RCC 7860 (cell line): ENCODE results near the gene PPP1R13B.

Experiments used
- DNase-seq: peaks from one replicate; pipeline ENCODE4 v3.0.0-alpha.2; 2015; ENCODE audit warnings: low spot score
- FAIRE-seq: peaks from 2 replicates; lab custom pipeline; 2012; peaks lifted over from hg19 to GRCh38; lab: Jason Lieb, UNC

The PPP1R13B gene

DNA sequence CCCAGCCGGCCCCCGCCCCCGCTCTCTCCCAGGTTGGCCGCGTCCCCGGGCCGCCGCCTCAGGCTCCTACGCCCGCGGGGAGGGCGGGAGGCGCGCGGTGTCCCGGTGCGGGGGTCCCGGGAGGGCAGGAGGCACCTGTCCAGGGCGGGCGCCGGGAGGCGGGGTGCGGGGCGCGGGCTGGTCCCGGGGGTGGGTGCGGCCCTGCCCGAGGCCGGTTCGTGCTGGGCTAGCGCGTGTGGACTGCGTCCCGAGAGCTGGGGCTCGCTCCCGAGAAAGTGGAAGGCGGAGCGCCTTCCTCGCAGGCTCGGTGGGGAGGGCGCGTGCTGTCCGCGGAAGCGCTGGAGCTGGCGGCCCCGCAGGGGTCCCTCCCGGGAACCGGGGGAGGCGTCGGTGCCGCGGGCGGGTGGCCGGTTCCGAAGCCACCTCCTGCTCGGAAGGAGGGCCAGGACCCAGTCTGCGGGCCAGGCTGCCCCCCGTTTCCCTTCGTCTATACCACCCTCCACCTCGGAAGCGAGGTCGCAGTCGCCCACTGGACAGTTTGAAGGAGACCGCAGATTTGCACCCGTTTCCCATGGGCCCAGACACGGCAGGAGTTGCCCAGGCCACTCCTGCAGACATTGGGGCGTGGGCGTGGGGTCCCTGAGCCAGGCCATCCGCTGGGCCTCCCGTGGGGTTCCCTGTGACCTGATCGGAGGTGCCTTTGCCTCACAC is 131.1 kb downstream of the PPP1R13B start:
- DNase-seq (no peak), FAIRE-seq (no peak)

DNA sequence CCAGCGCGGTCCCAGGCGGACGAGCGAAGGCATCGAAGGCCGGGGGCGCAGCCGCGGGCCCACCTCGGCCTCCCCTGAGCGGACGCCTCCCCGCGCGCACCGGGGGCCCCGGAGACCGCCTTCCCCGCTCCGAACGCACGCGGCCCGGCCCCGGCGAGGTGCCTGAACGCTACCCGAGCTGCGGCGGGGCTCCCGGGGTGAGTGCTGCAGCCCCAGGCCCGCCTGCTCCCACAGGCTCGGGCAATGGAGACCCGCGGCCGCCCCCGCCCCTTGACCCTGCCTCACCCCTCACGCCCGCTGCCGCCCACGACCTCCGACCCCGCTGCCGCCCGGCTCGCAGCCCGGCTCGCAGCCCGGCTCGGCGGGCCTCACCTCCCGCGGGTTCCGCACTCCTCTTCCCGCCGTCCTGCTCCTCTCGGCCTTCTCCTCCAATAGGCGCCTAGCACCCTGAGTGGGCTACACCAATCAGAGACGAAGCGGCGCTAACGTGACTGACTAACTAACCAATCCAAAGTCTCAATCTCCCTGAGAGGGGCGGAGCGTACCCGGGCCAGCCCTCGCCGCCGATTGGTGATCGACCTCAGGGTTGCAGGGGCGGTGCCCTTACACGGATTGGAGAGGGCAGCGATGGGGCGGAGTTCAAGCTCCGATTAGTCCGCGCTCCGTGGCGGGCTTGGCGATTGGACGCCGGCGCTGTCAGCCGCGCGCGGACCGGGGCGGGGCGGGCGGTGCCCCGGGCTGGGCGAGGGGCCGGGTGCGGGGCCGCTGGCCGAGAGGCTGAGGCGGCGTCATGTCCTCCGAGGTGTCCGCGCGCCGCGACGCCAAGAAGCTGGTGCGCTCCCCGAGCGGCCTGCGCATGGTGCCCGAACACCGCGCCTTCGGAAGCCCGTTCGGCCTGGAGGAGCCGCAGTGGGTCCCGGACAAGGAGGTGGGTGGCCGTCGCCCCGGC is 132.0 kb downstream of the PPP1R13B start, which contains the start of the genes XRCC3 and ZFYVE21:
Gene XRCC3 (minus strand): TSS at position 400 of the 949 bp plus-strand sequence. CDS start 4,364 bp downstream, outside the sequence.
Gene ZFYVE21 (plus strand): TSS at position 759 of the 949 bp plus-strand sequence. CDS start 32 bp downstream, at position 791.
- FAIRE-seq (peak; percentile 85), DNase-seq (peak; percentile 94)

- FAIRE-seq, result no peak
Measured at GRCh38 chr14:103714063-103714724, 133.2 kb downstream of the PPP1R13B start.

GRCh38 chr14:103713304-103714062 is 133.9 kb downstream of the PPP1R13B start:
- DNase-seq, result no peak
- no peak for FAIRE-seq

More at GRCh38 chr14:103714063-103714724, 133.2 kb downstream of the PPP1R13B start:
- DNase-seq, result no peak

GRCh38 chr14:103712633-103713247 is 134.6 kb downstream of the PPP1R13B start:
- no peak for FAIRE-seq
- DNase-seq, result no peak

GRCh38 chr14:103711516-103712431 is 135.6 kb downstream of the PPP1R13B start:
- DNase-seq (no peak), FAIRE-seq (no peak)

- no peak for DNase-seq
- FAIRE-seq, result no peak
Measured at GRCh38 chr14:103710771-103711377, 136.5 kb downstream of the PPP1R13B start.

- no peak for DNase-seq
- FAIRE-seq, result no peak
Measured at GRCh38 chr14:103709814-103710213, 137.6 kb downstream of the PPP1R13B start.

GRCh38 chr14:103708750-103709187 is 138.6 kb downstream of the PPP1R13B start:
- DNase-seq, result no peak
- FAIRE-seq, result no peak

DNA sequence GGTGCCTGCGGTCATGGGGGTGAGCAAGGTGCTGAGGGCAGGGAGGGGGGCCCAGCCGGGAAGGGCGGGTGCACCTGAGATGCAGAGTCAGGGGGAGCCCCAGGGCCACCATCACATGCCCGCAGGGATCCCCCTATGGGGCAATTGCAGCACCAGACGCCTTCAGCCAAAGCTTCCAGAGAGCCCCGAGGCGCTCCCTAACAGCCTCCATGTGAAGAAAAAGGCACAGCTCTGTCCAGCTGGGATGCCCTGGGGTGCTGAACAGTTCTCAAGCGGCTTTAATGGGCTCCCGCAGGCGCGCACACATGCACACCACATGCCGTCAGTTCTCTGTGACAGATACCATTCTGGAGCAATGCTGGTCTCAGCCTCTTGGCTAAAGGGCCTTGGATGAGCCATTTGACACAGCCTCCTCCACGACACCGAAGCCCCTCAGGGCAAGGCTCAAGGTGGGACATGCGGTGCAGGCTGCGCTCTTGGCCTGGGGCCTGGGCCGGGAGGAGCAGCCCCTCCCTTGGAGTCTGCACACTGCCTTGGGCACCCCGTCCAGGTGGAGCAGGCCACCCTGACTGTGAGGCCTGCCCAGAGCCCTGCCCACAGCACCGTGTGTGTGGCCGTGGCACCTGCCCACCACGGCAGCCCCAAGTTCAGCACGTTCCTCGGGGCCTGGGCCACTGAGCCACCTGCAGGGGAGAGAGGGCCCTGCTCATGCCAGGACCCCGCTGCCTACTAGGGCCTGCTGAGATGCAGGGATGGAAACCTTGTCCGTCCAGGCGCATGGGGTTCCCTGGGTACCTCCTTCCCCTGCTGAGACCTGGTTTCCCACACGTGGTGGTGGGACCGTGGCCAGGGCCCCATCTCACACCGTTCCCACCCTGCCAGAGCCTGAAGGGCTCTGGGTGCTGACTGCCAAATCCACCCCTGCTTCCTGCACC is 139.8 kb downstream of the PPP1R13B start:
- no peak for FAIRE-seq

DNA sequence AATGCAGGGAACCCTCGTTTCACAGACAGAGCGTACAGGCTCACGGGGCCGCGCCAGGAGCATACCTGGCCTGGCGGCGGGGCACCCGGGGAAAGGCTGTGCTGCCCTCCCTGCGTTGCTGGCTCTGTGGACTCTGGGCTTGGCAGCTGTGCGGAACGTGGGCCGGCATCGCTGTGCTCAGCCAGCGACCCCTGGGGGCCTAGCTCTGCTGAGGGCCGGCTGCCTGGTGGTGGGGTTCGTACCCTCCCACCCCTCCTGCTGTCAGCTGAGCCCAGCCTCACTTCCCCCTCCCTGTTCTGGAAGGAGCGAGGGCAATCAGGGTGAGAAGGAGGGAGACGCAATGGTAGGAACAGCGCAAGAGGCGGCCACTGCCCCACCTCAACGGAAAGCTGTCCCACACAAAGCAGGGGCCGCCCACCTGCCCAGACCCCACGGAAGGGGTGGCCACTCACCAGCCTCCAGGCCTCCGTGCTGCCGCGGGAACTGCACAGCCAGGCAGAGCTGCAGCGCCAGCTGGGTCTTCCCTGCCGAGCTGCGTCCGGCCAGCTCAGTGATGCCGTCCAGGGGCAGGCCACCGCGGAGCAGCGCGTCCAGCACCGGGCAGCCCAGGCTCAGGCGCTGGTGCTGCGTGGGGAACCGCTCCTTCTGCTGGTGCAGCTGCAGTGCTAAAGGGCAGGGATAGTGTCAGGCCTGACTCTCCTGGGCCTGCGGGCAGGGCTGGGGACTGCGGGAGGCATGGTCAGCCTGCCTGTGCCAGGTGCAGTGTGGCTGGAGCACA is 140.6 kb downstream of the PPP1R13B start:
- DNase-seq, result no peak
- no peak for FAIRE-seq

More for the DNA sequence above, 139.8 kb downstream of the PPP1R13B start:
- DNase-seq, result no peak

DNA sequence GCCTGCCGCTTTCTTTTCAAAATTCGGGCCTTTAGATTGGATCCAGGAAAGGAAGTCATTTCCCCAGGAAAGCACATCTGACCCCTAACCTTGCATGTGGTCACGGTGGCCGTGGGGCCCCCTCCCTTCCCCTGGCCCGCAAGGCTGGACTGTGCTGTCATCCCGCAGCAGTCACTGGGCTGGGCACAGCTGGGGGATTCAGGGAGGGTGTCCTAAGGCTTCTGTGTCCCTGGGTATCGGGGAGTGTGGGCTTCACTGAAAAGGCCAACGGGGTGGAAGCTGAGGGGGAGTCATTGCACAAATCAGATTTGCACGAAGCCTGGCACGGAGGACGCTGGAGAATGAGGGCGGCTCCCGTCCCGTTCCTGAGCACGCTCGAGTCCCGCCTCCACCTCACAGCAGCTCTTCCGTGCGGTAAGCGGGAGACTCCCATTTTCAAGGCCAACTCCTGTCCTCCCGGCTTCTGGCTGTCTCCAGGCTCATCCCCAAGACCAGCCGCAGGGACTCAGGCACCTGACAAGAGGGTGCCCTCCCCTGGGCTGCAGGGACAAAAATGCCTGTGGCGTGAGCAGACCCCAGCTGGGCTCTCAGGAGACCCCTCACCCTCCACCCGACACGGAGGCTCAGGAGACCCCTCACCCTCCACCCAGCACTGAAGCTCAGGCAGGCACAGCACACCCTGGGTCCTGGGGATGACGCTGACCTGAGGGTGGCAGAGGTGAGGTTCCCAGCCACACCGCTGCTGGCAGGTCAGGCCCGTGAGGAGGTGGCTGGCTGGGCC is 141.7 kb downstream of the PPP1R13B start:
- no peak for FAIRE-seq
- no peak for DNase-seq

- DNase-seq (no peak), FAIRE-seq (no peak)
Measured at GRCh38 chr14:103705118-103705503, 142.3 kb downstream of the PPP1R13B start.

DNA sequence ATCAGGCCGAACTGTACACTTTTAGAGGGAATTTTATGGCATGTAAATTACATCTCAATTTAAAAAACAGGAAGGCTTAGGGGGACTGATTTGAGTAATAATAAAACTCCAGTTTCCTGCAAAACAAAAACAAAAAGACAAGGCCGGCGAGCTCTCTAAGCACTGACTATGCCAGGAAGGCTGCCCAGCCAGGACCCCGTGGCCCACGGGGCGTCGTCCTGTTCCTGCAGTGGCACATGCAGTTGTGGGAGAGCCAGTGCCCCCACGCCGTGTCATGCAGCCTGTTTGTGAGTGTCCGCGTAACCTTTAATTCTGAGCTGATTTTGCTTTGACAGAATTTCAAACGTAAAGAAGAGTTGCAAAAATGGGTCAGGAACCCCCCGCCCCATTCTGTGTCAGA is 142.7 kb downstream of the PPP1R13B start:
- no peak for FAIRE-seq

More for the DNA sequence above, 142.7 kb downstream of the PPP1R13B start:
- no peak for DNase-seq
